Transverse colon (tissue), 4 donors: Measurements from ENCODE around the gene HES7. TPM values are rescaled to one million over a fixed set of nuclear protein-coding genes. Genes with fewer than 3 reads are reported as not detected.

Experiments
- DNase-seq: peaks from one replicate; pipeline ENCODE4 v3.0.0-alpha.2; 2019
- H3K27ac ChIP-seq, 4 donors: fragments of 200-600 bp; sonication (generic); 2 replicates each; pipeline ENCODE4 v1.5.1; 2016 to 2018; ENCODE audit warnings: inconsistent platforms in 4 of 4
- H3K27me3 ChIP-seq: fragments of 200-600 bp; sonication (generic); 2 replicates; pipeline ENCODE4 v1.5.1; 2017; ENCODE audit warnings: inconsistent platforms
- H3K36me3 ChIP-seq, 4 donors: fragments of 200-600 bp; sonication (generic); 2 replicates each; pipeline ENCODE4 v1.5.1; 2017 to 2019; ENCODE audit warnings: inconsistent platforms in 4 of 4
- H3K4me1 ChIP-seq, 4 donors: fragments of 200-600 bp; sonication (generic); 2 replicates each; pipeline ENCODE4 v1.5.1; 2017 to 2020; ENCODE audit warnings: inconsistent platforms in 4 of 4
- H3K4me3 ChIP-seq, 4 donors: fragments of 200-600 bp; sonication (generic); 1 replicate in 1 of 4; 2 replicates in 3 of 4; pipeline versions ENCODE4 v1.5.1 to v1.6.1; 2017 to 2019; ENCODE audit warnings: inconsistent platforms in 4 of 4
- H3K9me3 ChIP-seq, 2 donors: fragments of 200-600 bp; sonication (generic); 2 replicates each; pipeline ENCODE4 v1.5.1; 2017 to 2019; ENCODE audit warnings: inconsistent platforms in 2 of 2
- CTCF ChIP-seq, 5 experiments: fragments of 200-600 bp in 3 of 5; fragments of 450-650 bp in 2 of 5; sonication (generic) in 3 of 5; IDR thresholded peaks; 1 replicate in 2 of 5; 2 replicates in 3 of 5; pipeline ENCODE4 v1.5.1; 2016 to 2017; ENCODE audit warnings: antibody characterized with exemption in 5 of 5, inconsistent platforms in 3 of 5, mild to moderate bottlenecking in 2 of 5, moderate library complexity in 1 of 5
- EP300 ChIP-seq: sonication (generic); formaldehyde crosslinking; IDR thresholded peaks from one replicate; pipeline ENCODE4 v1.6.1; 2017; ENCODE audit warnings: antibody characterized with exemption, low read depth
- POLR2A ChIP-seq: fragments of 450-650 bp; IDR thresholded peaks from one replicate; pipeline ENCODE4 v1.6.1; 2016; ENCODE audit warnings: antibody characterized with exemption, mild to moderate bottlenecking, moderate library complexity
- POLR2AphosphoS5 ChIP-seq, 3 donors: sonication (generic); formaldehyde crosslinking; IDR thresholded peaks; one replicate each; pipeline ENCODE4 v1.6.1; 2016; ENCODE audit warnings: antibody characterized with exemption in 3 of 3
- WGBS, 2 donors: methylation state at CpG; one replicate each; pipeline ENCODE4 v1.1.5; 2018; ENCODE audit warnings: low coverage in 1 of 2; 5-methylcytosine and 5-hydroxymethylcytosine counted together
- in situ Hi-C, 4 donors: fragments of 200-750 bp; cut with MboI; loops; one replicate each; pipeline versions ENCODE4 v1.15.0 to v1.15.1; 2017; ENCODE audit warnings: low sequenced_read_pairs in 3 of 4, low pct_ligation_motif_present in 1 of 4, low pct_unique_long_range_greater_than_20kb in 1 of 4
- intact Hi-C: fragments of 100-400 bp; cut with DNase I; formaldehyde crosslinking; loops from one replicate; pipeline ENCODE4 v1.15.1; 2023; ENCODE audit warnings: low total_unique reads
- total RNA-seq, 4 donors: library from RNA; depleted of rRNA; stranded (reverse); fragments of >200 nt; gene quantifications; one replicate each; pipeline ENCODE4 v1.1.0, GENCODE V29; 2016

The HES7 gene
- total RNA-seq, 4 donors from 2014 or later = not detected

- TF ChIP-seq EP300 = peak; percentile 99
- TF ChIP-seq POLR2AphosphoS5 (IDR thresholded peaks at IDR 0.05) = peak; percentile 62 to 87 (median 86)
- TF ChIP-seq POLR2A = no peak
- peak; percentile 91 for DNase-seq
- Histone ChIP-seq H3K27me3 (no peaks in the 10 kb centered on the region), H3K36me3 (peaks cover 0 to 39% (median 25%) of the 10 kb centered on the region in 4 donors), H3K4me3 (peak overlapping the region; percentile 46 to 92 (median 67)), H3K4me1 (peaks cover 10 to 43% (median 35%) of the 10 kb centered on the region in 4 donors), H3K9me3 (no peaks in the 10 kb centered on the region), H3K27ac (peak overlapping the region; percentile 95 to 100 (median 99))
- intact Hi-C loops (no loop called here), in situ Hi-C loops (no loop called here)
- 4% methylated on average over 22 of the region's 22 CpGs; no CpG with 5 or more reads in 1 of the 2 donors for WGBS, 2 donors
These were observed 27.8 kb upstream of the HES7 start for GRCh38 chr17:8151641-8152111.

GRCh38 chr17:8151120-8151640 is 27.3 kb upstream of the HES7 start:
- peaks cover 0 to 44% (median 28%) of the 10 kb centered on the region in 4 donors for H3K36me3 ChIP-seq
- H3K27ac ChIP-seq = peak overlapping the region; percentile 95 to 100 (median 99)
- peak overlapping the region; percentile 46 to 92 (median 67) for H3K4me3 ChIP-seq
- 0% methylated on average over 13 of the region's 38 CpGs; no CpG with 5 or more reads in 1 of the 2 donors for WGBS, 2 donors
- peak; percentile 92 for DNase-seq
- no peaks in the 10 kb centered on the region for H3K9me3 ChIP-seq
- intact Hi-C loops = no loop called here
- in situ Hi-C loops = no loop called here
- H3K27me3 ChIP-seq = no peaks in the 10 kb centered on the region
- peaks cover 10 to 43% (median 35%) of the 10 kb centered on the region in 4 donors for H3K4me1 ChIP-seq
- TF ChIP-seq POLR2A (no peak), POLR2AphosphoS5 (IDR thresholded peaks at IDR 0.05) (peak; percentile 76 to 84 (median 82)), CTCF (IDR thresholded peaks at IDR 0.05) (peak in 1 of 5 experiments; percentile 38), EP300 (peak; percentile 57)

- Histone ChIP-seq H3K4me3 (peak overlapping the region in 3 of 4 donors; percentile 46 to 92 (median 49)), H3K36me3 (peaks cover 0 to 51% (median 33%) of the 10 kb centered on the region in 4 donors), H3K4me1 (peaks cover 10 to 43% (median 35%) of the 10 kb centered on the region in 4 donors), H3K27ac (peak overlapping the region; percentile 95 to 100 (median 99)), H3K9me3 (no peaks in the 10 kb centered on the region), H3K27me3 (no peaks in the 10 kb centered on the region)
- no peak for TF ChIP-seq POLR2AphosphoS5 (IDR thresholded peaks at IDR 0.05)
- no peak for TF ChIP-seq CTCF (IDR thresholded peaks at IDR 0.05)
- no peak for TF ChIP-seq POLR2A
- no peak for TF ChIP-seq EP300
- in situ Hi-C loops = no loop called here
- intact Hi-C loops = no loop called here
- DNase-seq = no peak
- WGBS, 2 donors = 73% methylated on average over 17 of the region's 18 CpGs; no CpG with 5 or more reads in 1 of the 2 donors
These were observed 26.6 kb upstream of the HES7 start for GRCh38 chr17:8150194-8151119.

- H3K27ac ChIP-seq = peak overlapping the region; percentile 95 to 100 (median 99)
- H3K9me3 ChIP-seq = no peaks in the 10 kb centered on the region
- TF ChIP-seq CTCF (IDR thresholded peaks at IDR 0.05) (no peak), EP300 (no peak), POLR2AphosphoS5 (IDR thresholded peaks at IDR 0.05) (peak in 1 of 3 donors; percentile 4)
- intact Hi-C loops = no loop called here
- 60 to 92% methylated on average over 1 to 29 of the region's 29 CpGs for WGBS, 2 donors
- in situ Hi-C loops = loop anchor here in 1 of 4 donors (25.0 kb wide), 1 partner anchor 912 kb away; the partner anchor contains the start of genes DVL2, GABARAP and PHF23
- H3K4me3 ChIP-seq = no peak overlapping the region
- peaks cover 10 to 39% (median 32%) of the 10 kb centered on the region in 4 donors for H3K4me1 ChIP-seq
- H3K36me3 ChIP-seq = peaks cover 0 to 60% (median 38%) of the 10 kb centered on the region in 4 donors
- H3K27me3 ChIP-seq = no peaks in the 10 kb centered on the region
- DNase-seq = no peak
These were observed 25.7 kb upstream of the HES7 start for GRCh38 chr17:8149419-8150193.
